Thyroid gland (tissue), 4 donors: ENCODE results near the gene VWA1.

Experiments
- CTCF ChIP-seq, 6 experiments: fragments of 200-600 bp in 3 of 6; fragments of 450-650 bp in 3 of 6; sonication (generic) in 3 of 6; IDR thresholded peaks; one replicate each; pipeline ENCODE4 v1.5.1; 2016 to 2019; ENCODE audit warnings: antibody characterized with exemption in 6 of 6, mild to moderate bottlenecking in 2 of 6, inconsistent platforms in 1 of 6, moderate library complexity in 1 of 6
- POLR2A ChIP-seq, 2 donors: fragments of 450-650 bp; IDR thresholded peaks; one replicate each; pipeline ENCODE4 v1.6.1; 2017; ENCODE audit warnings: antibody characterized with exemption in 2 of 2, mild to moderate bottlenecking in 2 of 2, moderate library complexity in 1 of 2

- TF ChIP-seq CTCF (IDR thresholded peaks at IDR 0.05) (no peak), POLR2A (IDR thresholded peaks at IDR 0.05) (no peak)
Observed at GRCh38 chr1:1437033-1437903, 1.8 kb downstream of the VWA1 start.
